Mammary epithelial cell (primary cell): ENCODE results near the gene HHLA2.

ENCODE experiments used
- CTCF ChIP-seq, 2 donors: IDR thresholded peaks in 1 of 2; conservative IDR thresholded peaks in 1 of 2; 2 replicates each; pipeline ENCODE4 v1.5.1; 2011 to 2012; ENCODE audit warnings: inconsistent platforms in 2 of 2, low read length in 2 of 2, mild to moderate bottlenecking in 2 of 2, control low read depth in 1 of 2, low read depth in 1 of 2; ENCODE audit not compliant: insufficient read depth in 1 of 2; ENCODE audit errors: extremely low read depth in 1 of 2
- EZH2 ChIP-seq: IDR thresholded peaks from 2 replicates; pipeline ENCODE4 v1.6.1; 2012; ENCODE audit warnings: low read length, inconsistent platforms, borderline replicate concordance

- TF ChIP-seq CTCF (conservative IDR thresholded peaks at IDR 0.05 in 1 of 2, IDR thresholded peaks at IDR 0.05 in 1 of 2; ENCODE audit: extremely low read depth in 1 of 2, insufficient read depth in 1 of 2, low read depth in 1 of 2, low read length in 2 of 2) (no peak), EZH2 (no peak)
Measured at GRCh38 chr3:108352176-108352575, 55.8 kb downstream of the HHLA2 start.
